Neural progenitor cell (in vitro differentiated cells): ENCODE data around the gene GOLGA3.

Experiments used
- EZH2 ChIP-seq: fragments of 200-600 bp; sonication (generic); IDR thresholded peaks from 2 replicates; pipeline ENCODE4 v1.6.1; 2017; ENCODE audit warnings: antibody characterized with exemption, mild to moderate bottlenecking, moderate library complexity
- TF ChIP-seq, protein P1 (sequence below): fragments of 200-600 bp; sonication (generic); IDR thresholded peaks from 2 replicates; pipeline ENCODE4 v1.5.1; 2017; ENCODE audit warnings: antibody characterized with exemption, mild to moderate bottlenecking

DNA sequence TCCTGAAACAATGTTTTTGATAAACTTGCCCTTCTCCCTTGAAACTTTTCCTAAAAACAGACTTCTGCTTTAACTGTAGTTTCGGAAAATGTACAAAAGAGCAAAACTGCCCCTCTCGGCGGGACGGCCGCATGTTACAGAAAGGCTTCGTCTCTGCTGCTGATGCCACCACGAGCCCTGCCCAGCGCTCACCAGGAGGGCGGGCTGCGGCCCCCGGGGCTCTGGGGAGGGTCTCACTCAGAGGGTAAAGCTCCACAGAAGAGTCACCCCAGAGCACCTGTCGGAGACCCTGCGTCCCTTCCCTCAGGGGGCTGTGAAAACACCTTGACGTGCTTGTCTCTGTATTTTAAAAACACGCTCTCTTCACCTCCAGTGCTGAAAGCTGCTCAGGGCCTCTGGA is 12.5 kb upstream of the GOLGA3 start:
- TF ChIP-seq, protein P1, sequence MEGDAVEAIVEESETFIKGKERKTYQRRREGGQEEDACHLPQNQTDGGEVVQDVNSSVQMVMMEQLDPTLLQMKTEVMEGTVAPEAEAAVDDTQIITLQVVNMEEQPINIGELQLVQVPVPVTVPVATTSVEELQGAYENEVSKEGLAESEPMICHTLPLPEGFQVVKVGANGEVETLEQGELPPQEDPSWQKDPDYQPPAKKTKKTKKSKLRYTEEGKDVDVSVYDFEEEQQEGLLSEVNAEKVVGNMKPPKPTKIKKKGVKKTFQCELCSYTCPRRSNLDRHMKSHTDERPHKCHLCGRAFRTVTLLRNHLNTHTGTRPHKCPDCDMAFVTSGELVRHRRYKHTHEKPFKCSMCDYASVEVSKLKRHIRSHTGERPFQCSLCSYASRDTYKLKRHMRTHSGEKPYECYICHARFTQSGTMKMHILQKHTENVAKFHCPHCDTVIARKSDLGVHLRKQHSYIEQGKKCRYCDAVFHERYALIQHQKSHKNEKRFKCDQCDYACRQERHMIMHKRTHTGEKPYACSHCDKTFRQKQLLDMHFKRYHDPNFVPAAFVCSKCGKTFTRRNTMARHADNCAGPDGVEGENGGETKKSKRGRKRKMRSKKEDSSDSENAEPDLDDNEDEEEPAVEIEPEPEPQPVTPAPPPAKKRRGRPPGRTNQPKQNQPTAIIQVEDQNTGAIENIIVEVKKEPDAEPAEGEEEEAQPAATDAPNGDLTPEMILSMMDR, result no peak
- no peak for TF ChIP-seq EZH2
